Measurements from ENCODE around the gene PCBD1.
"Not testable (repeated sequence)": the region's sequence is repeated elsewhere in the genome, so short reads cannot be mapped to it uniquely, and the experiment has no call there.

The PCBD1 gene

GRCh38 chr10:70887804-70888800 lies at the start of gene PCBD1:
Gene PCBD1 (minus strand): TSS chr10:70888565. CDS start chr10:70888533, 32 bp downstream.
- peak; percentile 57 for DNase-seq

- no peak for DNase-seq
Observed at GRCh38 chr10:70937661-70938060, 49.3 kb upstream of the PCBD1 start.

- DNase-seq = no peak
Observed at GRCh38 chr10:70936111-70936510, 47.7 kb upstream of the PCBD1 start.

- no peak for DNase-seq
Observed at GRCh38 chr10:70935631-70936030, 47.3 kb upstream of the PCBD1 start.

GRCh38 chr10:70935125-70935625 lies 46.8 kb upstream of the PCBD1 start:
- no peak for DNase-seq

GRCh38 chr10:70934701-70935100 lies 46.3 kb upstream of the PCBD1 start:
- no peak for DNase-seq

GRCh38 chr10:70932392-70933196 lies 44.2 kb upstream of the PCBD1 start:
- DNase-seq = no peak

- no peak for DNase-seq
Observed at GRCh38 chr10:70931168-70931815, 42.9 kb upstream of the PCBD1 start.

- DNase-seq = no peak
Observed at GRCh38 chr10:70930263-70931000, 42.1 kb upstream of the PCBD1 start.

- no peak for DNase-seq
Observed at GRCh38 chr10:70928140-70928539, 39.8 kb upstream of the PCBD1 start.

- no peak for DNase-seq
Observed at GRCh38 chr10:70927189-70927943, 39.0 kb upstream of the PCBD1 start.

GRCh38 chr10:70926226-70927000 lies 38.0 kb upstream of the PCBD1 start:
- DNase-seq = no peak

- DNase-seq = no peak
Observed at GRCh38 chr10:70925377-70926225, 37.2 kb upstream of the PCBD1 start.

GRCh38 chr10:70923696-70924095 lies 35.3 kb upstream of the PCBD1 start:
- DNase-seq = no peak

- DNase-seq = no peak
Observed at GRCh38 chr10:70921285-70921684, 32.9 kb upstream of the PCBD1 start.

GRCh38 chr10:70920519-70920918 lies 32.2 kb upstream of the PCBD1 start:
- peak; percentile 26 for DNase-seq

- not testable (repeated sequence) for DNase-seq
Observed at GRCh38 chr10:70919906-70920305, 31.5 kb upstream of the PCBD1 start.

GRCh38 chr10:70918851-70919530 lies 30.6 kb upstream of the PCBD1 start:
- no peak for DNase-seq

- no peak for DNase-seq
Observed at GRCh38 chr10:70917635-70918034, 29.3 kb upstream of the PCBD1 start.

Measured in NCI-H774 (cell line).